ENCODE data around the gene RNF38.

Gene RNF38

DNA sequence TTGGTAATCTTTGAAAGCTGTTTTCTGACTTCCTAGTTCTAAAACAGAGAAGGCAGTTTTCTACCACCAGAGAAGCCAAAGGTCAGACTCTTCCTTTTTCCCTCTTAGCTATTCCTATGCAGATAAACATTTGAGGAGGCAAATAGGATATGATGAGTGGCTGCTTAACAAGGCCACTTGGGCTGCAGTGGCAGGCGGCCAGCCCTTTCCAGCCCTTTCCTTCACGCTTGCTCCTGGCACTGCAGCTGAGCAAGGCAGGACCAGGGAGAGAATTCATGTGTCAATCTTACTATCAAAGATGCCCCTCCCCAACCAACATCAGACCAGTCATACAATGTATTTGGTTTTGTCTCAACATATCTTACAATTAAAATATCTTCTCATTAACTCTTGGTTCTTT is 36.8 kb upstream of the RNF38 start:
- H3K9me2 ChIP-seq (replicated peaks; ENCODE audit: control insufficient read depth, low read length), result no peaks in the 10 kb centered on the region
- H3K36me3 ChIP-seq (ENCODE audit: control insufficient read depth, low read length), result no peaks in the 10 kb centered on the region
- no peak overlapping the region for H3K4me3 ChIP-seq (ENCODE audit: low read length)
- no peaks in the 10 kb centered on the region for H3K27me3 ChIP-seq (ENCODE audit: control insufficient read depth, low read length)
- no peak overlapping the region for H3K27ac ChIP-seq (ENCODE audit: low read depth, low read length)
- H3K4me1 ChIP-seq (ENCODE audit: control insufficient read depth, low read length), result no peaks in the 10 kb centered on the region
- peaks cover 55% of the 10 kb centered on the region for H3K79me2 ChIP-seq (ENCODE audit: control insufficient read depth, low read length)
- H3K4me2 ChIP-seq (ENCODE audit: low read length), result no peak overlapping the region
- no peaks in the 10 kb centered on the region for H3K9me3 ChIP-seq (ENCODE audit: control insufficient read depth, insufficient read depth, low read length)
- TF ChIP-seq CTCF (IDR thresholded peaks at IDR 0.05; ENCODE audit: low read depth, low read length, poor library complexity, severe bottlenecking) (no peak), EZH2phosphoT487 (IDR thresholded peaks at IDR 0.05; ENCODE audit: borderline replicate concordance, low read length) (no peak)
- peaks cover 6% of the 10 kb centered on the region; the same call in 1 of the 2 replicates for H4K20me1 ChIP-seq (ENCODE audit: control insufficient read depth, insufficient read depth, low read depth, low read length)
- H3F3A ChIP-seq (ENCODE audit: control insufficient read depth, insufficient read depth), result peaks cover 3% of the 10 kb centered on the region; the same call in 1 of the 2 replicates

GRCh38 chr9:36433386-36433785 is 33.3 kb upstream of the RNF38 start:
- Histone ChIP-seq H3K27ac (ENCODE audit: low read depth, low read length) (no peak overlapping the region), H3K9me2 (replicated peaks; ENCODE audit: control insufficient read depth, low read length) (no peaks in the 10 kb centered on the region), H3K9me3 (ENCODE audit: control insufficient read depth, insufficient read depth, low read length) (no peaks in the 10 kb centered on the region), H3K4me2 (ENCODE audit: low read length) (no peak overlapping the region), H3K27me3 (ENCODE audit: control insufficient read depth, low read length) (no peaks in the 10 kb centered on the region), H3F3A (ENCODE audit: control insufficient read depth, insufficient read depth) (peaks cover 3% of the 10 kb centered on the region; the same call in 1 of the 2 replicates), H3K36me3 (ENCODE audit: control insufficient read depth, low read length) (peaks cover 3% of the 10 kb centered on the region; the same call in 1 of the 2 replicates), H3K4me3 (ENCODE audit: low read length) (no peak overlapping the region), H3K79me2 (ENCODE audit: control insufficient read depth, low read length) (peaks cover 55% of the 10 kb centered on the region), H4K20me1 (ENCODE audit: control insufficient read depth, insufficient read depth, low read depth, low read length) (peaks cover 6% of the 10 kb centered on the region; the same call in 1 of the 2 replicates), H3K4me1 (ENCODE audit: control insufficient read depth, low read length) (no peaks in the 10 kb centered on the region)
- TF ChIP-seq EZH2phosphoT487 (IDR thresholded peaks at IDR 0.05; ENCODE audit: borderline replicate concordance, low read length) (no peak), CTCF (IDR thresholded peaks at IDR 0.05; ENCODE audit: low read depth, low read length, poor library complexity, severe bottlenecking) (no peak)

- no peak for TF ChIP-seq EZH2phosphoT487 (IDR thresholded peaks at IDR 0.05; ENCODE audit: borderline replicate concordance, low read length)
- no peak for TF ChIP-seq CTCF (IDR thresholded peaks at IDR 0.05; ENCODE audit: low read depth, low read length, poor library complexity, severe bottlenecking)
- H3K27me3 ChIP-seq (ENCODE audit: control insufficient read depth, low read length), result no peaks in the 10 kb centered on the region
- no peaks in the 10 kb centered on the region for H3K9me3 ChIP-seq (ENCODE audit: control insufficient read depth, insufficient read depth, low read length)
- H3F3A ChIP-seq (ENCODE audit: control insufficient read depth, insufficient read depth), result no peaks in the 10 kb centered on the region; the same call in none of the 2 replicates
- H3K4me1 ChIP-seq (ENCODE audit: control insufficient read depth, low read length), result no peaks in the 10 kb centered on the region
- no peaks in the 10 kb centered on the region for H3K9me2 ChIP-seq (replicated peaks; ENCODE audit: control insufficient read depth, low read length)
- H3K36me3 ChIP-seq (ENCODE audit: control insufficient read depth, low read length), result peaks cover 3% of the 10 kb centered on the region; the same call in 1 of the 2 replicates
- no peak overlapping the region for H3K4me3 ChIP-seq (ENCODE audit: low read length)
- H4K20me1 ChIP-seq (ENCODE audit: control insufficient read depth, insufficient read depth, low read depth, low read length), result no peaks in the 10 kb centered on the region
- no peak overlapping the region for H3K4me2 ChIP-seq (ENCODE audit: low read length)
- peaks cover 51% of the 10 kb centered on the region for H3K79me2 ChIP-seq (ENCODE audit: control insufficient read depth, low read length)
- H3K27ac ChIP-seq (ENCODE audit: low read depth, low read length), result no peak overlapping the region
Measured at GRCh38 chr9:36431078-36431477, 31.0 kb upstream of the RNF38 start.

Measured in DOHH2 (cell line).